ENCODE measurements around the gene PLEKHD1.

Gene PLEKHD1

GRCh38 chr14:69553252-69553651 lies 68.7 kb downstream of the PLEKHD1 start:
- no peak for TF ChIP-seq CTCF (IDR thresholded peaks at IDR 0.05; ENCODE audit: low read depth, low read length, missing control alignments)
- H3K4me3 ChIP-seq (ENCODE audit: low read depth, low read length) = no peak overlapping the region
- in situ Hi-C loops (cut with HindIII; ENCODE audit: low sequenced_read_pairs) = no loop called here
- DNase-seq (ENCODE audit: low read depth) = no peak

- DNase-seq (ENCODE audit: low read depth) = no peak
- H3K4me3 ChIP-seq (ENCODE audit: low read depth, low read length) = no peak overlapping the region
- in situ Hi-C loops (cut with HindIII; ENCODE audit: low sequenced_read_pairs) = no loop called here
- TF ChIP-seq CTCF (IDR thresholded peaks at IDR 0.05; ENCODE audit: low read depth, low read length, missing control alignments) = no peak
These were observed 70.0 kb downstream of the PLEKHD1 start for GRCh38 chr14:69554500-69554899.

- in situ Hi-C loops (cut with HindIII; ENCODE audit: low sequenced_read_pairs) = no loop called here
- no peak for TF ChIP-seq CTCF (IDR thresholded peaks at IDR 0.05; ENCODE audit: low read depth, low read length, missing control alignments)
- DNase-seq (ENCODE audit: low read depth) = no peak
- no peak overlapping the region for H3K4me3 ChIP-seq (ENCODE audit: low read depth, low read length)
These were observed 74.2 kb downstream of the PLEKHD1 start for GRCh38 chr14:69558774-69559173.

- no peak for TF ChIP-seq CTCF (IDR thresholded peaks at IDR 0.05; ENCODE audit: low read depth, low read length, missing control alignments)
- in situ Hi-C loops (cut with HindIII; ENCODE audit: low sequenced_read_pairs) = no loop called here
- DNase-seq (ENCODE audit: low read depth) = no peak
- H3K4me3 ChIP-seq (ENCODE audit: low read depth, low read length) = no peak overlapping the region
These were observed 75.1 kb downstream of the PLEKHD1 start for GRCh38 chr14:69559581-69560011.

GRCh38 chr14:69560826-69561225 lies 76.3 kb downstream of the PLEKHD1 start:
- no peak overlapping the region for H3K4me3 ChIP-seq (ENCODE audit: low read depth, low read length)
- in situ Hi-C loops (cut with HindIII; ENCODE audit: low sequenced_read_pairs) = no loop called here
- DNase-seq (ENCODE audit: low read depth) = no peak
- no peak for TF ChIP-seq CTCF (IDR thresholded peaks at IDR 0.05; ENCODE audit: low read depth, low read length, missing control alignments)

- DNase-seq (ENCODE audit: low read depth) = no peak
- no peak overlapping the region for H3K4me3 ChIP-seq (ENCODE audit: low read depth, low read length)
- TF ChIP-seq CTCF (IDR thresholded peaks at IDR 0.05; ENCODE audit: low read depth, low read length, missing control alignments) = no peak
- in situ Hi-C loops (cut with HindIII; ENCODE audit: low sequenced_read_pairs) = no loop called here
These were observed 77.4 kb downstream of the PLEKHD1 start for GRCh38 chr14:69561893-69562292.

- H3K4me3 ChIP-seq (ENCODE audit: low read depth, low read length) = no peak overlapping the region
- TF ChIP-seq CTCF (IDR thresholded peaks at IDR 0.05; ENCODE audit: low read depth, low read length, missing control alignments) = no peak
- in situ Hi-C loops (cut with HindIII; ENCODE audit: low sequenced_read_pairs) = no loop called here
- DNase-seq (ENCODE audit: low read depth) = no peak
These were observed 83.0 kb downstream of the PLEKHD1 start for GRCh38 chr14:69567563-69567962.
